H1 (cell line): Measurements from ENCODE around the gene PRDM4. TPM values are rescaled to one million over a fixed set of nuclear protein-coding genes. Genes with fewer than 3 reads are reported as not detected.

Experiments
- CTCF ChIA-PET: fragments of 300-600 bp; sonication (Branson Sonifier 250); formaldehyde crosslinking; loops from one replicate; lab custom pipeline; 2021; ENCODE audit not compliant: partially characterized antibody; lab: Charles Lee
- POLR2A ChIA-PET: fragments of 300-600 bp; sonication (Branson Sonifier 250); formaldehyde crosslinking; loops from one replicate; lab custom pipeline; 2021; ENCODE audit warnings: inconsistent platforms; ENCODE audit not compliant: partially characterized antibody; lab: Charles Lee
- DNase-seq, 2 experiments: peaks; one replicate each; pipeline versions ENCODE4 v3.0.0 to v3.0.0-alpha.2; 2010 to 2022; ENCODE audit warnings: low spot score in 2 of 2, low read depth in 1 of 2, mixed read lengths in 1 of 2
- FAIRE-seq: peaks from 2 replicates; lab custom pipeline; 2011; peaks lifted over from hg19 to GRCh38; lab: Jason Lieb, UNC
- H2AFZ ChIP-seq: 2 replicates; pipeline ENCODE4 v1.8.1; 2012; ENCODE audit warnings: low read length, inconsistent platforms
- H2AK5ac ChIP-seq: 2 replicates; pipeline ENCODE4 v1.6.1; 2013; ENCODE audit warnings: low read depth, low read length
- H2BK120ac ChIP-seq: replicated peaks from 2 replicates; pipeline ENCODE3; 2013; ENCODE audit warnings: low read depth, low read length, inconsistent platforms
- H2BK12ac ChIP-seq: 2 replicates; pipeline ENCODE4 v1.6.1; 2013; ENCODE audit warnings: low read depth, low read length
- H2BK15ac ChIP-seq: 2 replicates; pipeline ENCODE4 v1.6.1; 2013; ENCODE audit warnings: low read length
- H2BK20ac ChIP-seq: 2 replicates; pipeline ENCODE4 v1.6.1; 2013; ENCODE audit warnings: low read length
- H2BK5ac ChIP-seq: 2 replicates; pipeline ENCODE4 v1.6.1; 2013; ENCODE audit warnings: low read depth, low read length
- H3K14ac ChIP-seq: 2 replicates; pipeline ENCODE4 v1.6.1; 2013; ENCODE audit warnings: inconsistent platforms; ENCODE audit not compliant: insufficient read length
- H3K18ac ChIP-seq: 2 replicates; pipeline ENCODE4 v1.6.1; 2013; ENCODE audit warnings: low read length; ENCODE audit errors: extremely low read depth
- H3K23ac ChIP-seq: 2 replicates; pipeline ENCODE4 v1.6.1; 2013; ENCODE audit warnings: inconsistent platforms; ENCODE audit not compliant: insufficient read length
- H3K23me2 ChIP-seq: 2 replicates; pipeline ENCODE4 v1.6.1; 2013; ENCODE audit warnings: low read depth, low read length
- H3K27ac ChIP-seq: 2 replicates; pipeline ENCODE4 v1.6.1; 2011; ENCODE audit warnings: low read depth, low read length, inconsistent platforms
- H3K27me3 ChIP-seq, 4 experiments: replicated peaks in 1 of 4; 1 replicate in 1 of 4; 2 replicates in 3 of 4; pipeline versions ENCODE4 v1.6.1 to v1.8.1; 2011 to 2013; ENCODE audit warnings: low read length in 3 of 4, mild to moderate bottlenecking in 3 of 4, inconsistent platforms in 2 of 4, mixed read lengths in 2 of 4, moderate library complexity in 1 of 4; ENCODE audit not compliant: control insufficient read depth in 3 of 4, insufficient read depth in 3 of 4; ENCODE audit errors: extremely low read depth in 1 of 4
- H3K36me3 ChIP-seq, 4 experiments: 2 replicates each; pipeline versions ENCODE4 v1.6.1 to v1.8.1; 2011 to 2013; ENCODE audit warnings: mild to moderate bottlenecking in 4 of 4, low read length in 3 of 4, moderate library complexity in 2 of 4, control low read depth in 1 of 4, inconsistent platforms in 1 of 4; ENCODE audit not compliant: insufficient read depth in 4 of 4, control insufficient read depth in 2 of 4
- H3K4ac ChIP-seq: replicated peaks from 2 replicates; pipeline ENCODE3; 2013; ENCODE audit warnings: low read length, low read depth, mixed read lengths, inconsistent platforms; ENCODE audit not compliant: insufficient read length
- H3K4me1 ChIP-seq, 4 experiments: replicated peaks in 1 of 4; 1 replicate in 1 of 4; 2 replicates in 3 of 4; pipeline versions ENCODE4 v1.6.1 to v1.8.1; 2011 to 2013; ENCODE audit warnings: low read length in 3 of 4, inconsistent platforms in 2 of 4, mixed read lengths in 1 of 4; ENCODE audit not compliant: insufficient read depth in 4 of 4, control insufficient read depth in 3 of 4
- H3K4me2 ChIP-seq, 2 experiments: 2 replicates each; pipeline versions ENCODE4 v1.6.1 to v1.8.1; 2011 to 2013; ENCODE audit warnings: low read depth in 2 of 2, low read length in 2 of 2, control low read depth in 1 of 2, inconsistent platforms in 1 of 2, mild to moderate bottlenecking in 1 of 2; ENCODE audit not compliant: insufficient read depth in 1 of 2
- H3K4me3 ChIP-seq, 4 experiments: fragments of 200-600, 300-600 bp in 1 of 4; sonication (generic), shearing (Covaris generic), sonication (Bioruptor Twin) in 1 of 4; 2 replicates each; pipeline versions ENCODE4 v1.5.1 to v1.8.1; 2011 to 2016; ENCODE audit warnings: low read length in 4 of 4, low read depth in 3 of 4, control low read depth in 2 of 4, inconsistent platforms in 2 of 4, mild to moderate bottlenecking in 2 of 4, mixed read lengths in 1 of 4, moderate library complexity in 1 of 4; ENCODE audit not compliant: insufficient read depth in 2 of 4; ENCODE audit errors: extremely low read depth in 1 of 4
- H3K56ac ChIP-seq: replicated peaks from 2 replicates; pipeline ENCODE3; 2013; ENCODE audit warnings: low read depth, mild to moderate bottlenecking, mixed read lengths, low read length, inconsistent platforms; ENCODE audit not compliant: insufficient read length
- H3K79me1 ChIP-seq: 2 replicates; pipeline ENCODE4 v1.6.1; 2013; ENCODE audit warnings: low read depth, low read length, control low read depth
- H3K79me2 ChIP-seq, 2 experiments: 2 replicates each; pipeline versions ENCODE4 v1.6.1 to v1.8.1; 2012 to 2013; ENCODE audit warnings: low read length in 2 of 2, mild to moderate bottlenecking in 2 of 2, inconsistent platforms in 1 of 2; ENCODE audit not compliant: insufficient read depth in 2 of 2, control insufficient read depth in 1 of 2
- H3K9ac ChIP-seq, 4 experiments: replicated peaks in 1 of 4; 1 replicate in 1 of 4; 2 replicates in 3 of 4; pipeline versions ENCODE4 v1.6.1 to v1.8.1; 2011 to 2013; ENCODE audit warnings: low read depth in 3 of 4, low read length in 3 of 4, control low read depth in 2 of 4, mild to moderate bottlenecking in 2 of 4, moderate library complexity in 2 of 4, inconsistent platforms in 1 of 4; ENCODE audit errors: extremely low read depth in 1 of 4
- H3K9me3 ChIP-seq, 2 experiments: 2 replicates each; pipeline versions ENCODE4 v1.6.1 to v1.8.1; 2012 to 2013; ENCODE audit warnings: mild to moderate bottlenecking in 2 of 2, moderate library complexity in 2 of 2, control low read depth in 1 of 2, inconsistent platforms in 1 of 2, low read depth in 1 of 2, low read length in 1 of 2, mixed read lengths in 1 of 2; ENCODE audit not compliant: insufficient read depth in 2 of 2
- H4K20me1 ChIP-seq, 2 experiments: replicated peaks in 1 of 2; 2 replicates each; pipeline versions ENCODE3 to v1.8.1; 2011 to 2013; ENCODE audit warnings: inconsistent platforms in 2 of 2, low read length in 2 of 2, mild to moderate bottlenecking in 1 of 2; ENCODE audit not compliant: insufficient read depth in 2 of 2, control insufficient read depth in 1 of 2
- H4K5ac ChIP-seq: 2 replicates; pipeline ENCODE4 v1.6.1; 2013; ENCODE audit warnings: low read length, low read depth, mixed read lengths, inconsistent platforms; ENCODE audit not compliant: insufficient read length
- H4K8ac ChIP-seq: 2 replicates; pipeline ENCODE4 v1.8.0; 2013; ENCODE audit warnings: mild to moderate bottlenecking, moderate library complexity, low read length, inconsistent platforms; ENCODE audit not compliant: insufficient read depth; ENCODE audit errors: extremely low read depth
- H4K91ac ChIP-seq: replicated peaks from 2 replicates; pipeline ENCODE3; 2013; ENCODE audit warnings: low read length, mixed read lengths, inconsistent platforms; ENCODE audit not compliant: insufficient read length
- ATF2 ChIP-seq: IDR thresholded peaks from 2 replicates; pipeline ENCODE4 v1.6.1; 2012; ENCODE audit warnings: low read length, inconsistent platforms
- BCL11A ChIP-seq, 2 experiments: IDR thresholded peaks; one replicate each; pipeline ENCODE4 v1.6.1; 2011; ENCODE audit warnings: low read depth in 2 of 2, low read length in 2 of 2, mild to moderate bottlenecking in 2 of 2
- CEBPB ChIP-seq: IDR thresholded peaks from 2 replicates; pipeline ENCODE4 v1.6.1; 2012; ENCODE audit warnings: low read depth, low read length
- GABPA ChIP-seq: IDR thresholded peaks from 2 replicates; pipeline ENCODE4 v1.6.1; 2011; ENCODE audit warnings: mild to moderate bottlenecking, low read length, moderate library complexity, borderline replicate concordance; ENCODE audit not compliant: insufficient read depth
- KDM4A ChIP-seq: IDR thresholded peaks from one replicate; pipeline ENCODE4 v1.7.1; 2012; ENCODE audit warnings: low read depth, mild to moderate bottlenecking, moderate library complexity, low read length, inconsistent platforms; ENCODE audit not compliant: severe bottlenecking
- MAX ChIP-seq: IDR thresholded peaks from 2 replicates; pipeline ENCODE4 v1.6.1; 2012; ENCODE audit warnings: inconsistent platforms
- POU5F1 ChIP-seq: IDR thresholded peaks from 2 replicates; pipeline ENCODE4 v1.6.1; 2011; ENCODE audit warnings: low read depth, mild to moderate bottlenecking, low read length, moderate library complexity
- RBBP5 ChIP-seq: IDR thresholded peaks from 2 replicates; pipeline ENCODE4 v1.7.1; 2012; ENCODE audit warnings: low read depth, mild to moderate bottlenecking, inconsistent platforms, low read length, moderate library complexity, borderline replicate concordance
- RXRA ChIP-seq: IDR thresholded peaks from 2 replicates; pipeline ENCODE4 v1.6.1; 2011; ENCODE audit warnings: low read depth, mild to moderate bottlenecking, low read length, moderate library complexity; ENCODE audit not compliant: insufficient read depth
- SP4 ChIP-seq: IDR thresholded peaks from 2 replicates; pipeline ENCODE4 v1.6.1; 2012; ENCODE audit warnings: low read length, inconsistent platforms
- TCF12 ChIP-seq: IDR thresholded peaks from 2 replicates; pipeline ENCODE4 v1.6.1; 2011; ENCODE audit warnings: low read depth, mild to moderate bottlenecking, low read length
- YY1 ChIP-seq: IDR thresholded peaks from 2 replicates; pipeline ENCODE4 v1.6.1; 2011; ENCODE audit warnings: low read depth, mild to moderate bottlenecking, low read length
- WGBS, 2 experiments: shearing (Covaris generic) in 1 of 2; methylation state at CpG; one replicate each; pipeline versions ENCODE4 v1.1.6 to v1.1.7; 2013 to 2015; ENCODE audit warnings: low lambda C conversion rate in 2 of 2, mixed read lengths in 2 of 2, inconsistent platforms in 1 of 2, low coverage in 1 of 2, missing lambda C conversion rate in 1 of 2; ENCODE audit not compliant: insufficient replicate concordance in 2 of 2, insufficient coverage in 1 of 2, insufficient read length in 1 of 2; ENCODE audit errors: extremely low coverage in 1 of 2, missing lambda C conversion rate in 1 of 2; 5-methylcytosine and 5-hydroxymethylcytosine counted together
- polyA plus RNA-seq, 7 experiments: library from polyadenylated mRNA; depleted of rRNA in 3 of 7; stranded (reverse) in 5 of 7; unstranded in 2 of 7; fragments of >200 nt in 5 of 7; fragments of 200-250 nt in 2 of 7; gene quantifications; 1 replicate in 5 of 7; 2 replicates in 1 of 7; 4 replicates in 1 of 7; pipeline versions ENCODE4 v1.2.1 to v1.2.3, GENCODE V29; 2011 to 2013; ENCODE audit warnings: missing spikeins in 2 of 7, mixed read lengths in 2 of 7
- total RNA-seq: library from RNA; stranded (reverse); fragmentation: NEBNext Ultra II Directional; extraction: Animal tissue kit (Norgen Biotek cat#: 25700); gene quantifications from 2 replicates; pipeline ENCODE4 v1.2.1, GENCODE V29; 2021

Gene PRDM4
- total and polyA plus RNA-seq, 2 of the 8 experiments (the other 6 are each of a cell fraction or from before 2014, with no cell fraction given), result 10.1 to 17.5 TPM

- H3K4me1 ChIP-seq, result no peaks in the 10 kb centered on the region
- H3K18ac ChIP-seq, result no peak overlapping the region
- no peaks in the 10 kb centered on the region for H3K79me1 ChIP-seq
- no peak overlapping the region for H2BK120ac ChIP-seq
- H2BK20ac ChIP-seq, result no peak overlapping the region
- H2AFZ ChIP-seq, result no peak overlapping the region
- peaks cover 0 to 2% of the 10 kb centered on the region in 2 experiments for H4K20me1 ChIP-seq
- no peak overlapping the region for H3K4me3 ChIP-seq
- H3K27me3 ChIP-seq, result no peaks in the 10 kb centered on the region
- no peak overlapping the region for H3K56ac ChIP-seq
- H3K27ac ChIP-seq, result no peak overlapping the region
- no peak overlapping the region for H4K5ac ChIP-seq
- H2BK5ac ChIP-seq, result no peak overlapping the region
- CTCF ChIA-PET, result interaction anchor here (0.6 to 1.9 kb wide), 6 partner anchors 10 to 200 kb away, joined by 3 to 7 read pairs (median 4); no protein-coding TSS in a partner anchor
- no peaks in the 10 kb centered on the region for H3K9me3 ChIP-seq
- H3K14ac ChIP-seq, result no peak overlapping the region
- no peak overlapping the region for H3K4me2 ChIP-seq
- H4K91ac ChIP-seq, result no peak overlapping the region
- no peak overlapping the region for H2AK5ac ChIP-seq
- no peaks in the 10 kb centered on the region for H3K23me2 ChIP-seq
- no peak overlapping the region for H3K23ac ChIP-seq
- H2BK12ac ChIP-seq, result no peak overlapping the region
- no peak overlapping the region for H3K9ac ChIP-seq
- peaks cover 0 to 23% (median 17%) of the 10 kb centered on the region in 4 experiments; a peak in 6 of 8 replicates for H3K36me3 ChIP-seq
- no peak overlapping the region for H4K8ac ChIP-seq
- TF ChIP-seq GABPA, result no peak
- TF ChIP-seq SP4, result no peak
- TF ChIP-seq MAX, result no peak
- no peak for TF ChIP-seq RBBP5
- no peak for TF ChIP-seq TCF12
- TF ChIP-seq YY1, result no peak
- TF ChIP-seq KDM4A, result no peak
- no peak for TF ChIP-seq BCL11A (IDR thresholded peaks at IDR 0.05; ENCODE audit: low read depth in 2 of 2, low read length in 2 of 2)
- no peak for TF ChIP-seq ATF2
- TF ChIP-seq CEBPB, result no peak
- TF ChIP-seq RXRA, result no peak
- TF ChIP-seq POU5F1, result no peak
- POLR2A ChIA-PET, result interaction anchor here (0.7 to 1.2 kb wide), 3 partner anchors 16 to 22 kb away, joined by 3 read pairs; no protein-coding TSS in a partner anchor
- no peak for FAIRE-seq
- no peaks in the 10 kb centered on the region for H3K79me2 ChIP-seq
- no peak for DNase-seq
- H2BK15ac ChIP-seq, result no peak overlapping the region
- WGBS, 2 experiments, result 88% methylated on average over 4 of the region's 4 CpGs; no CpG with 5 or more reads in 1 of the 2 experiments
- H3K4ac ChIP-seq, result no peak overlapping the region
These were observed 29.6 kb downstream of the PRDM4 start for GRCh38 chr12:107731366-107731765.
